ENCODE data around the gene OR52I2. TPM values are rescaled to one million over a fixed set of nuclear protein-coding genes. Genes with fewer than 3 reads are reported as not detected.
A peak's percentile ranks its signal among the peaks of the same experiment; 100 is the strongest.

Gene OR52I2
- polyA plus RNA-seq, 4 donors = not detected

DNA sequence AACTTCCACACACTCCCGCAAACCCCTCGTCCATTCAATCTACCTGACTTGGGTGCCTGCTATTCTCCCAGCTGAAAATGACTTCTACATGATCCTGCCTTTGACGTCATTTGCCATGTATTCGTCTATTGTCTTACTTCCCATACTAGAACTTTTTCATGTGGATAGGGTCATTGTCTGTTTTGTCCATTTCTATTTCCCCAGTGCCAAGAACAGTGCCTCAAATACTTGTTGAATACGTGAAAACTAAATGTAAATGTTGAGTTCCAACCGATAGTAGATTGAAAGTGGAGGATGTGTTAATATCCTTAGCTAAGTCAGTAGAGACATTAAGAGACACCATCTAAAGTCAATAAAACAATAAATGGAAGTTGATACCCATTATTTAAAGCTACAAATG is 25.6 kb downstream of the OR52I2 start:
- no peak for DNase-seq (ENCODE audit: low read depth in 4 of 4, low spot score in 3 of 4)

DNA sequence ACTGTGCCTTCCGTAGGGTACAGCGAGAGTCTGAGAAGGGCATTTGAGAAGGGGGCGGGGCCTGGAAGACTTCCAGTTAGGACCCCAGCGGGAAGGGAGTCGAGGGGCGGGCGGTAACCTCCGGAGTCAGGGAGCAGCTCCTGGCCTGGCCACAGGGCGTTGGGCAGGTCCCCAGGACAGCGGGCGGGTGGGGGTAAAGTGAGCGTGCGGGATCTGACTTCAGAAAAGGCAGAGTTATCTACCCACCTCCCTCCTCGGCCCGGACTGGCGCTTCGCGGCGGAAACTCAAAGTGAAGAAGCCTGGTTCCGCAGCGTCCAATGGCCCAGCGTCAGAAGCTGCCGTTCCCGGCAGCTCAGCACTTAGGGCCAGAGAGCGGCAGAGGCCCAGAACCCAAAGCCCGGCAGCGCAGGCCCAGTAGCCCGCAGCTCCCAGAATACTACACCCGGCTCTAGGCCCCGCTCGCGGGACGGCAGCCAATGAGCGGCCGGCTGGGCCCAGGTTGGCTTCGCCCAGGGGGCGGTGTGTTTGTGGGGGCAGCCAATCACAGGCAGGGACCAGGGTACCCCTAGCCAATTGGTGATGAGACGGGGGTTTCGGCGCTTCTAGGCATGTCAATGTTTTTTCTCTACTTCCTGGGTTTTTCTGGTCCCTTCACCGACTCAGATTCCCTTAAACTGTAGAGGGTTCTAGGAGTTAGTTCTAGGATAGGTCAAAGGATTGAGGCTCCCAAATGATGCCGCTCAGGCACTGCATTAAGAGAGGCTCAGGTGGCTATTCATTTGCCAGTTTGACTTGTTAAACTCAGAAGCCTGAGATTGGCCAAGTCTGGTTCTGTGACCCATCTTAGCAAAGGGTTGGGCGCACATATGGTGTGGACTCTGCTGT is 26.5 kb downstream of the OR52I2 start, which contains the start of gene TRIM68:
Gene TRIM68 (minus strand): TSS at position 451 of the 886 bp plus-strand sequence. CDS start 2,727 bp downstream, outside the sequence.
- peak; percentile 80 to 88 (median 84) for DNase-seq (ENCODE audit: low read depth in 4 of 4, low spot score in 3 of 4)

DNA sequence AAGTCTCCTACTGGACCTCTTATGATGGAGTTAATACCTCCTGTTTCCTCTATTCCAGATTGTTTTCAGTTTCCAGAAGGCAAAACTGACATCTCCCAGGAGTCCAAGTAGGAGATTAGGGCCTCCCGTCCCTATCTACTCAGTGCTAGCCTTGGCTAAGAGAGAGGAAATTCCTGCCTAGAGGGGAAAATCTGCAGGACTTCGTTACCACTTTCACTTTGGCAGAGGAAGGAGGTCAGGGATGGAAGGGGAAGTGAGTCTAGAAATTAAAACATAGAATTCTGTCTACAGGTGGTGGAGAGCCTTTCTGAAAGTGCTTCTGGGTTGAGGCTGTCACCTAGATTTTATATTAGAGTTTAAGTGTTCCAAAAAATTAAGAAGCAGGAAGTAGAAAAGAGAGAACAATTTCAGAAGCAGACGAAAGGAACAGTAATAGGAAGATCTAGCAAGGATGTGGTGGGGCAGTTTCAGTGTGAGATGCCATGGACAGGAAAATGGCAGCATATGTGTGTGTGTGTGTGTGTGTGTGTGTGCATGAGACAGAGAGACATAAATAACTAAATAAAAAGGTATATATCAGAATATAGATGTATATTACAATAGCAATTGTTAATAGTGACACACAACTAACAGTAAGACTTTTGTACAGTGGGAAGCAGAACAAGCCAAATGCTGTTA is 28.9 kb downstream of the OR52I2 start:
- DNase-seq (ENCODE audit: low read depth in 4 of 4, low spot score in 3 of 4) = no peak

DNA sequence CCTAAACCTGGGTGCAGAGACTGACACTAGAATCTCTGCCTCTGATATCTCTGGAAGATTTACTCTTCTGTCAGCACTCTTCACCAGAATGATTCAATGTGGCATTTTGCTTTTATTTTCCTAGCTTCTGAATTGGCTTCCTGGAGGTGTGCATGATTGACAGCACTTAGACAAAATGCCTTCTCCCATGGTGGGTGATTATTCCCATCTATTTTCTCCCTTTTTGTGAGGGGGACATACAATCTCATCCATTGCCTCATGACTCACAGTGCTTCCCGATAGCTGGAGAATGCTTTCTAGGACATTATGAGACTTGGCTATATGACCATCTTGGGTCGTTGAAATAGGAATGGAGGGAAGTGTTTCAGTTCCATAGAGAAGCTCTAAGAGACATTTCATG is 30.4 kb downstream of the OR52I2 start:
- DNase-seq (ENCODE audit: low read depth in 4 of 4, low spot score in 3 of 4) = no peak

DNA sequence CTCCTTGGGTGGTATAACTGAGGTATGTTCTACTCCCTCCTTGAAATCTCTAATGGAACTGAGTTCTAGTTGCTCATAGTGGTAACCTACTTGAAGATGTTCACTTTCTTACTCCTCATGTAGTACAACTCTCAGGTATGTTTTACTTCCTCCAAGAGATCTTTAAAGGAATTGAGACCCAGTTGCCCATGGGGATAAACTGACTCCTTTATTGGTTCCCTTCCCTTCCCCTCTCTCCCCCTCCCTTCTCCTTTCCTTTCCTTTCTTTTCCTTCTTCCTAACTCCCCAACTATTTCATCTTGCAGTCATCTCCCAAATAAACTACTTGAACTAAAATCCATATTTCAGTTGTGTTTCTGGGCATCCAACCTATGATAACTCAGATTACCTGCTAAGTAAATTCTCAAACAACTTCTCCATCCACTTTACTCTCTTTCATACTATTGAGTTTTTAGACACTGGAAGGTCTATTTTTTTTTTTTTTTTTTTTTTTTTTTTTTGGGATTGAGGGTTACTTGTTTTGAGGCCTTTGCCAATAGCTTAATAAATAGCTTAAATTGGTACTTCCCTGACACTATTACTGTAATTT is 34.4 kb downstream of the OR52I2 start:
- no peak for DNase-seq (ENCODE audit: low read depth in 4 of 4, low spot score in 3 of 4)

DNA sequence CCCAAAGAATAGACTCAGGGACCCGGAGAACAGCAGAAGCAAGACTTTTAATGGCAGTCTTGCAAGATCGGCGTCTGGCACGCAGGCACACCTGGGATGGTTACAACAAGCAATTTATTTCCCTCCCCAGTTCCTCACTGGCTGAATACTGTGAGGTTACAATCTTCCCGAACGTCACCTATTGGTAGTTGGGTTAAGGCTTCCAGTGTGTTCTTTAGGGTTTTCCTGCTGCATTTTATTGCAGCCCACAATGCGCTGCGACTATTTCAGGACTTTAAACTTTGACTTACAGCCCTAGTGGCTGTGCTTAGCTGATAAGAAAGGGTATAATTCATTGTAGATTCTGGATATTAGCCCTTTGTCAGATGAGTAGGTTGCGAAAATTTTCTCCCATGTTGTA is 38.0 kb downstream of the OR52I2 start:
- DNase-seq (ENCODE audit: low read depth in 4 of 4, low spot score in 3 of 4) = no peak

DNA sequence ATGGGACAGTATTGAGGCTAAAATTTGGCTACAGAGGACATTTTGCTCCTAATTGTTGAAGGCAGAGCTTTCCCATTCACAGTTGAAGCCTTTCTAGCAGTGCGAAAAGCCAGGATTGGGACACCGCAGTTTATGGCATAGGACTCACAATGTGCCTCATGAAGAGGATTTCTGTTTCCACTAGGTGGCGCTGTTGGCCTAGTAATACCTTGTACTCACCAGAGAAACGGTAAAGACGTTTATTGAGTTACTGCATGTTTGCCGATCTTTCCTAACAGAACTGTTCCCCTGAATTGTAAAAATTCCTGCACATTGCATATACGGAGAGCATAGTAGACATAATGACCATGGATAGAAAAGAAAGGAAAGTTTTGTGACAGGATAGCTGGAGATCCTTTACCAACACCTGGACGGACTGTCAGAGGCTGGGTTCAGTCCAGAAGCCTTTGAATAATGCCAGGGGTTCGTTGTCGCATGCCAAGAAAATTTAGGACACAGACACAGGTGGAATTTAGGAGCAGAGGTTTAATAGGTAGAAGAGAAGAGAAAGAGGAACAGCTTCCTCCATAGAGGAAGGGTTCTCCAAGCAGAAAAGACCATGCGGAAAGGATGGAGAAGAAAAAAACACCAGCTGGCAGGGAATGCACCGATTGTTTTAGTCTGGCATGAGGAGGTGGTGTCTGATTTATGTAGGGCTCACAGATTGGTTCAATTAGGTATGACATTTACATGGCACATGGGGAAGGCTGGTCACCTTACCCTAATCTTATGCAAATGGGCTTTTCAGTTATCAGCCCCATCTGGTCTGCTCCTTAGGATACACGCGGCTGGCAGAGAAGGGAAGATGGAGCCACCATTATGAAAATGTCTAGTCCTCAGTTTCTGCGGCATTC is 44.9 kb downstream of the OR52I2 start:
- peak in 3 of 4 donors; percentile 48 to 66 (median 56) for DNase-seq (ENCODE audit: low read depth in 4 of 4, low spot score in 3 of 4)

DNA sequence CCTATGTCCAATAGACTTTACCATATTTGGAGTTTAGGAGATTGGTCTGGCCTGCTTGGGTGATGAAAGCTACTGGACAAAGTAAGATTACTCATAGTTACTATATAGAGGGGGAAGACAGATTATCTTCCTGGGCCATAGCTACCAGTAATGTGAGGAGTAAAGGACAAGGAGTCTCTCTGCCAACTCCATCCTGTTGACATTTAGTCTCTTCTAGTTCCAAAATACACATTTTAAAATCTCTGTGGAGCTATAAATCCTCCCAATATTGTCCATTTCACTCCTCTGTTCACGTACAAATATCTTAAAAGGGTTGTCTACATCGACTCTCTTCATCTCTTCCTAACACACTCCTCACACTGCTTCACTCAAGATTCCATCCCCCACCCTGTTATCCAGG is 54.6 kb downstream of the OR52I2 start:
- DNase-seq (ENCODE audit: low read depth in 4 of 4, low spot score in 3 of 4) = no peak

DNA sequence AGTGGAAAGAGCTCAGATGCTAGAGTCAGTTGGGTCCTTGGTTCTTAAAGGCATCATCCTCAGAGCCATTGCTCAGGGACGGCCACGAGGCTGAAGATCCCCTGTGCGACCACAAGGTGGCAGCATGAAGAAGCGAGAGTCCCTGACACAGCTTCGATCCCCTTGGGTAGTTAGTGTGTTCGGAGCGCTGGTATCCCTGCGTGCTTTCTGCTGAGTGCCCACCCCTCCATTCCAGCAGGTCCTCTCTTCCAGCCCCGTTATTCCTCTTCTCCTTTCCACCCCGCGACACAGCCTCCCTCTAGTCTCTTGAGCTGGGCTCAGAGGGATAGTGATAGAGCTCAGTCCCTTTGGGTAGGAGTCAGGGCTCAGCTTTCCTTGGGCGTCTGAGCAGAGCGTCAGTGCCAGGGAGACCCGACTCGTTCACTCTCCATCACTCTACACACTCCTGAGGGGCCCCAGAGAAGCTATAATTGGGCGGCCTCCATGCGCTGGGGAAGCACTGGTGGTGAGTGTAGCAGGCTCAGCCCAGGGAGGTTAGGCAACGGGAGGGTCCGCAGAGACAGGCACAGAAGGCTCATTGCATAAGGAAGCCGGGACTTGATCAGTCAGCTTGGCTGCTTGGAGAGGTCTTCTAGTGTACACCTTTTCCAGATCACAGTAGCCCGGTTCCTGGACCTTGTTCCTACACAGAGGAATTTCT is 55.6 kb downstream of the OR52I2 start, which contains the start of gene OR51D1:
Gene OR51D1 (plus strand): TSS at position 516 of the 700 bp plus-strand sequence. CDS start 2,314 bp downstream, outside the sequence.
- DNase-seq (ENCODE audit: low read depth in 4 of 4, low spot score in 3 of 4) = peak; percentile 53 to 60 (median 58)

DNA sequence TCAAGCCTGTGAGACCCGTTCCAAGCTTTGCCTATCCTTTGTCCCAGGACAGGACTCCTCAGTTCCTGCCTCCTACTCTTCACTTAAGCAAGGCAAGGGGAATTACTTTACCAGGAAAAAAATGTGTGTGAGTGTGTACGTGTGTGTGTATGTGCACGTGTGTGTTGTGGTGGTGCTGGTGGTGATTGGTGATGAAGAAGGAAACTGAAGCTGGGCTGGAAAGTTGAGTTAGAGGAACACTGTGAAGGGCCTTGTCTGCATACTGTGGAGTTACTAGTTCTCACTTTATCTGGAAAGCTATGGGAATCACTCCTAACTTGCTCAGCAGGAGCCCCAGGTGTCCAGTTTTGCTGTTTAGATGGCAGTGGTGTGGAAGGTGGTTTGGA is 56.1 kb downstream of the OR52I2 start:
- DNase-seq (ENCODE audit: low read depth in 4 of 4, low spot score in 3 of 4) = no peak

DNA sequence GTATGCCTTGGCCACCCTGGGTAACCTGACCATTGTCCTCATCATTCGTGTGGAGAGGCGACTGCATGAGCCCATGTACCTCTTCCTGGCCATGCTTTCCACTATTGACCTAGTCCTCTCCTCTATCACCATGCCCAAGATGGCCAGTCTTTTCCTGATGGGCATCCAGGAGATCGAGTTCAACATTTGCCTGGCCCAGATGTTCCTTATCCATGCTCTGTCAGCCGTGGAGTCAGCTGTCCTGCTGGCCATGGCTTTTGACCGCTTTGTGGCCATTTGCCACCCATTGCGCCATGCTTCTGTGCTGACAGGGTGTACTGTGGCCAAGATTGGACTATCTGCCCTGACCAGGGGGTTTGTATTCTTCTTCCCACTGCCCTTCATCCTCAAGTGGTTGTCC is 58.4 kb downstream of the OR52I2 start:
- DNase-seq (ENCODE audit: low read depth in 4 of 4, low spot score in 3 of 4) = no peak

DNA sequence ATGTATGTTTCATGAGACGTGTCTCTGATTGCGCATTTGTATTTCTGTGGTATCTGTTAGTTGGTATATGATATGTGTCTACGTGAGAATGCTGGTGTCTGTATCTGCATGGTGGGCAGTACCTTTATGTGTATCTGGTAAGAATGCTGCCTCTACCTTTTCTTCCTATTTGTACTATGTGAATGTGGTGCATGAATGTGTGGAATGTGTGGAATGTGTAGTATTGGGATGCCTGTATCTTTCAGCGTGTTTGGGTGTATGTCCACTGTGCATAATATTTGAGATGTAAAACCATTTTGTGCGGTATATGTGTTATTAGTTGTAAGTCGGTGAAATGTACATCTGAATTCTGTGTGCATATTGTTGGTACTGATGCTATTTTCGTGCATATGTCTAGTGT is 60.0 kb downstream of the OR52I2 start:
- DNase-seq (ENCODE audit: low read depth in 4 of 4, low spot score in 3 of 4) = no peak

DNA sequence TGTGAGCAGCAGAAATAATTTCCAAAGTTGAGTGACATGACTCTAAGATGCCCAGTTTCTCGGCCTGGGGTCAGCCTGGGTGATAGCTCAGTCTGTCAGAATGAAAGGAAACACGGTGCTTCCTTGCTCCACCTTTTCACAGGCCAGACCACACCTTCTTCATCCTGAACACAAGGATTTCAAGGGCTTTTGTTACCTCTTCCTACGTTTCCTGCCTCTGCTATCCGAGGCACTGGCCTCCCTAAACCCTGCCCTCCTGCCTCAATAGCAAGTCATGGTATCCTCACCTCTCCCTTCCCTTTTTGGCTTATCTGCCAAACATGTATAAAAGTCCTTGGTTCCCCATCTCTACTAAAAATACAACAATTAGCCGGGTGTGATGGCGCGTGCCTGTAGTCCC is 60.5 kb downstream of the OR52I2 start:
- DNase-seq (ENCODE audit: low read depth in 4 of 4, low spot score in 3 of 4) = no peak

Other genes with a start within 250 kb of the OR52I2 start
- not detected for gene OR52B4, start 213.4 kb upstream of the OR52I2 start, polyA plus RNA-seq (ENCODE audit: insufficient read length in 4 of 4)
- 10 to 100 TPM; 20.6 to 23.2 (median 22.5) TPM for gene TRIM21, start 188.0 kb upstream of the OR52I2 start, polyA plus RNA-seq (ENCODE audit: insufficient read length in 4 of 4)
- gene OR52K2, start 132.4 kb upstream of the OR52I2 start, polyA plus RNA-seq (ENCODE audit: insufficient read length in 4 of 4) = not detected
- under 1 TPM; 0.09 to 0.18 (median 0.13) TPM for gene OR52K1, start 99.1 kb upstream of the OR52I2 start, polyA plus RNA-seq (ENCODE audit: insufficient read length in 4 of 4)
- not detected for gene OR52M1, start 36.6 kb upstream of the OR52I2 start, polyA plus RNA-seq (ENCODE audit: insufficient read length in 4 of 4)
- gene OR52I1, start 12.3 kb downstream of the OR52I2 start, polyA plus RNA-seq (ENCODE audit: insufficient read length in 4 of 4) = under 1 TPM in 1 of 4 donors, not detected in 3; 0.08 TPM
- gene TRIM68, start 26.5 kb downstream of the OR52I2 start, polyA plus RNA-seq (ENCODE audit: insufficient read length in 4 of 4) = 10 to 100 TPM; 16.4 to 23.0 (median 20.5) TPM
- not detected for gene OR51D1, start 55.7 kb downstream of the OR52I2 start, polyA plus RNA-seq (ENCODE audit: insufficient read length in 4 of 4)
- gene OR51E1, start 62.2 kb downstream of the OR52I2 start, polyA plus RNA-seq (ENCODE audit: insufficient read length in 4 of 4) = 1 to 10 TPM; 1.8 to 3.1 (median 2.3) TPM
- under 1 TPM; 0.46 to 0.89 (median 0.67) TPM for gene OR51E2, start 116.1 kb downstream of the OR52I2 start, polyA plus RNA-seq (ENCODE audit: insufficient read length in 4 of 4)
- gene MMP26, start 123.0 kb downstream of the OR52I2 start, polyA plus RNA-seq (ENCODE audit: insufficient read length in 4 of 4) = under 1 TPM; 0.21 to 0.71 (median 0.30) TPM
- not detected for gene OR51F1, start 188.2 kb downstream of the OR52I2 start, polyA plus RNA-seq (ENCODE audit: insufficient read length in 4 of 4)
- not detected for gene OR52R1, start 222.6 kb downstream of the OR52I2 start, polyA plus RNA-seq (ENCODE audit: insufficient read length in 4 of 4)
- not detected for gene OR51F2, start 239.6 kb downstream of the OR52I2 start, polyA plus RNA-seq (ENCODE audit: insufficient read length in 4 of 4)